ENCODE results near the gene DCLK2.

Gene DCLK2

DNA sequence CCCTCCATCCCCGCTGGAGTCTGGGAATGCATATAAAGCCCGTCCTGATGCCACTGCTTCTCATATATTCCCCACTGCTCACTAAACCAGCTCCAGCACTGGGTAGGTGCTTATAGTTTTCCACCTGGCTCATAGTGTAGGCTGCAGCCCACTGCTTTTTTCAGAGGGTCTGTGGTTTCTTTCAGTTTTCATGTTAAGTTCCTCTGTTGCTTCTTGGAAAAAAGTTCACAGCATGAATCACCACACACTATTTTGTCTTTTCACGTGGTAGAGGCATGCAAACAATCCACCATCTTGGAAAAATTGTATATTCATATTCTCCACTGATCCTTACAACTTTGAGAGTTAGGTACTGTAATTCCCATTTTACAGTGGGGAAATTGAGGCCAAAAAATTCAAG is 39.4 kb downstream of the DCLK2 start:
- DNase-seq (ENCODE audit: low read depth), result no peak

DNA sequence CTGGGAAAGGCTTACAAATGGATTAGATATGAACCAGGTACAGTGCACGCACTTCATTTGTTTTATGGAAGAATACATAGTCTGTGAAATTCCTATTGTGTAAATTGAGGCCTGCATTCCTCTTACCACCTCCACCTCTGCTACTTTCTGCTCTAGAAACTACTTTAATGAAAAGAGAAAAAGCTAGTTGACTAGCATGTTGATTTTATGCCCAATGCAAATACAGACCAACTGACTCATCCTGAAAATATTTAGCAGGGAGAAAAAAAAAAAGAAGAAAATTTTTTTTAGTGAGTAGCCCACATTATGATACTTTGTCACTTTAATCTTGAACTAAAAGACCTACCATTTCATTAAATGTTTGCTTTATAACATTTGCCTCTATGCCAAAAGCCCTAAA is 41.2 kb downstream of the DCLK2 start:
- no peak for DNase-seq (ENCODE audit: low read depth)

DNA sequence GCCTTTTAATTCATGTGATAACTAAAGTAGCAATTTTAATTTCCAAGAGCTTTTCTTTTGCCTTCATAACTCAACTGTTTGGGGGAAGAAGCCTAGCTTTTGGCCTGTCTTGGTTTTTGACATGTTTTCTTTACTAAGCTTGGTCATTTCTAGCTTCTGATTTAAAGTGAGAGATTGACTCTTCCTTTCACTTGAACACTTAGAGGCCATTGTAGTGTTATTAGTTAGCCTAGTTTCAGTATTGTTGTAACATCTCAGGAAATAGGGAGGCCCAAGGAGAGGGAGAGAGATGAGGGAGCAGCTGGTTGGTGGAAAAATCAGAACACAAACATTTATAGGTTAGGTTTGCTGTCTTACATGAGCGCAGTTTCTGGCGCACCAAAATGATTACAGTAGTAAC is 44.8 kb downstream of the DCLK2 start:
- no peak for DNase-seq (ENCODE audit: low read depth)

DNA sequence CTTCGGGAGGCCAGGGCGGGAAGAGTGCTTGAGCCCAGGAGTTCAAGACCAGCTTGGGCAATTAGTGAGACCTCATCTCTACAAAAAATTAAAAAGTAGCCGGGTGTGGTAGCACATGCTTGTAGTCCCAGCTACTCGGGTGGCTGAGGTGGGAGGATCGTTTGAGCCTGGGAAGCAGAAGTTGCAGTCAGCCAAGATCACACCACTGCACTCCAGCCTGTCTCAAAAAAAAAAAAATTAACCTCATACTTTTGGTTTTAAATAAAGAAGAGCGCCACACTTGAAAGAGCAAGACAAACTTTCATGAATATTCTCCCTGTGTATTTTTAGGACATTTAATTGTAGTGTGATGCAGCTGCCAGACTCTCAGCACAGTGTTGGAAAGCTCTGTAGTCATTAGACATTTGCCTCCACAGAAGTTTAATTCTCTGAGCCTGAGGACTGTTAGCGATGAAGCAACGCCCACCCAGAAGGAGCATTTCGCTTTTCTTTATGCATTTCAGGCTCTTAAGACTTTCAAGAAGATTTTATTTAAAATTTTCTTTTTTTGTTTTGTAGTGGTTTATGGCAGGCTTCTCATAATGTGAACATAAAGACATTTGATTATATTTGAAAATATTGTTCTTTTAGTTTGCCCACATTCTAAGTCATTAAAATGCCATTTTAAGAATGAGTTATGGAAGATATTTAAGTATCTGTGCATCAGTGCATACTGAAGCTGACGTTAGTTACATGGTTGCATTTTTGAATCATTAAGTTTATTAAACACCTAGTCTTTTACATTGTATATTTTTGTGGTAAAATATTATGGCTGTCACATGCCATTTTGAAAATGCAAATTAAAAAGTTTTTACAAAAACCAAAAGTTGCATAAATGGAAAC is 45.8 kb downstream of the DCLK2 start:
- no peak for DNase-seq (ENCODE audit: low read depth)

DNA sequence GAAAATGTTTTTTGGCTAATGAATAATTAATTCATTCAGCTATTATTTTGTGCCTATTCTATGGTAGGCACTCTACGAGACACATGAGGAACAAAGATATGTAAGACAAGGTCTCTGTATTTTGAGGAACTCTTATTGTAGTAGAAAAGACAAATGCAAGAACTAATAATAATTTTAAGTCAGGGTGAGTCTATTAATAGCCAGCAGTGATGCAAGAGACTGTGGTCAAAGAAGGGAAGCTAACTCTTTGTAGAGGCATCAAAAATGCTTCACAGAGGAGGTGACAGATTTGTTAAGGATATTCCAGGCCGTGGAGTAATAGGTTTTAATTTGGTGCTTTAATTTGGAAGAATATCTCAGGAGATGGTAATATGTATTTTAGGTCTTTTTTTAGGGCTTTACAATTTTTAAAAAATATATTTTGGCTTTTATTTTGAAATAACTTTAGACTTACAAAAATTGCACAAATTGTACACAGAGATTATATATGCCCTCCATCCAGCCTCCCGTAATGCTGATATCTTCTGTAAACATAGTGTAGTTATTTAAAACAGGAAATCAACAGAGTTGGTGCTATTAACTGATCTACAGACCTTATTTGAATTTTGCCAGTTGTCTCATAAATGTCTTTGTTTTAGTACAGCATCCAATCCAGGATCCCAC is 48.1 kb downstream of the DCLK2 start:
- DNase-seq (ENCODE audit: low read depth), result no peak

DNA sequence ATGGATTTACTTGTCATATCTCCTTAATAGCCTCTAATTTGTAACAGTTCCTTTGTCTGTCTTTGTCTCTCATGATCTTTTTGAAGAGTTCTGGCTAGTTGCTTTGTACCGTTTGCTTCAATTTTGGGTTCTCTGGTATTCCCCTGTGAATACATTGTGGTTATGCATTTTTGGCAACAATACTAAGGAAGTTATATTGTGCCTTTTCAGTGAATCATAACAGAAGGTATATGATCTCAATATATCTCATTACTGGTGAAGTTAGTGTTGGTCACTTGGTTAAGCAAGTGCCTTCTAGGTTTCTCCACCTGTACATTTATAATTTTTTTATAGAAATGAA is 48.6 kb downstream of the DCLK2 start:
- DNase-seq (ENCODE audit: low read depth), result no peak

DNA sequence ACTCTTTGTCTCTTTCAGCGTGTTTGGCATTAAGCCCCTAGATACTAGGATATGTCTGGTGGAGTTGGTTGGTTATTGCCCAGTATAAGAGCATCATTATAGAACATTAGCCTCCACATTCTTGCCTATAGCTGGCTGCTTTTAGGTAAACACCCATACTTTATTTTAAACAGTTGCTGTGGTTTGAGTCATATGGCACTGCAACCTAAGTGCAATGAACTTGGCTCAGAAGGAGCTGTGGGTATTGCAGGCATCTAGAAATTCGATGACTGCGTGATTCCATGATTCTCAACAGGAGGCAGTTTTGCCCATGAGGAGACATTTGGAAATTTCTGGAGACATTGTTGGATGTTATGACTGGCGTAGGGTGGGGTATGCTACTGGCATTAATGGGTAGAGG is 49.5 kb downstream of the DCLK2 start:
- no peak for DNase-seq (ENCODE audit: low read depth)

DNA sequence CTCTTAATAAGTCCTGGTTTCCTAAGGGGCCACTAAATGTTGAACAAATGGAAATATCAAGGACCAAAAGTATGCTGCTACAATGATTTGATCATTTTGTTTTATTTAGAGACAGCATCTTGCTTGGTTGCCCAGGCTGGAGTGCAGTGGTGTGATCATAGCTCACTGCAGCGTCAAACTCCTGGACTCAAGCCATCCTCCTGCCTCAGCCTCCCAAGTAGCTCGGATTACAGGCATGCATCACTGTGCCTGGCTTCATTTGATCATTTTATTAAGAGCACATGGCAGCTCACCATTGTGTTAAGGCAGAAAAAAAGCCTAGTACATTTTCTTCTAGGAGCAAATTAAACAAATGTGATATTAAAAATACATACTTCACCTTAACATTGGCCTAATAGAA is 52.7 kb downstream of the DCLK2 start:
- DNase-seq (ENCODE audit: low read depth), result no peak

DNA sequence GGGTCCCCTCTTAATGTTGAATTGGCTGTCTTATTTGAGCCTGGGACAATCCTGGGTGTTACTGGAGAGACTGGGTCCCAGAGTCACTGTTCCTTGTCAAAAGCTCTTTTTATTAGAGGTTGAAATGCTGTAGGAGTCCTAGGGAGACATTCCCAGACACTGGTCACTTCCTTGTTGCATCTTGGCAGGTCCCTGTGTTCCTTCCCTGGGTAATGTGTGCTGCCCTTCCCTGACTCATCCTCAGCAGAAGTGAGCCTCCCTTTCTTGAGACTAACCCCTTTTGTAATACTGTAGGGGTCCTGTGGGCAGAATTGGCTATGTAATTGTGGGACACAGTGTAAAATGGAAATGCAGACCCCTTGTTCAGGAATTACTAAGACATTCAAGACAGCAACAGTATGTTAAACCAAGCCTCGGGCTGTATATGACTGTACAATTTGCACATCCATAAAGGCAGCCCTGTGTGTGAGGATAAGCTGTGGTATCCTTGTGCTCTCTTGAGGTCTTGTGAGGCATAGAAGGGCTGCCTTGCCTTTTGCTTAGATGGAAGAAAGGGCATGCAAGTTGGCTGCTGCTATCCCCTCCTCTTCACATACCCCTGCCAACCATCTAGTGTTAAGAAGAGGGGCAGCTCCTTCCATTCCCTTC is 53.5 kb downstream of the DCLK2 start:
- no peak for DNase-seq (ENCODE audit: low read depth)

DNA sequence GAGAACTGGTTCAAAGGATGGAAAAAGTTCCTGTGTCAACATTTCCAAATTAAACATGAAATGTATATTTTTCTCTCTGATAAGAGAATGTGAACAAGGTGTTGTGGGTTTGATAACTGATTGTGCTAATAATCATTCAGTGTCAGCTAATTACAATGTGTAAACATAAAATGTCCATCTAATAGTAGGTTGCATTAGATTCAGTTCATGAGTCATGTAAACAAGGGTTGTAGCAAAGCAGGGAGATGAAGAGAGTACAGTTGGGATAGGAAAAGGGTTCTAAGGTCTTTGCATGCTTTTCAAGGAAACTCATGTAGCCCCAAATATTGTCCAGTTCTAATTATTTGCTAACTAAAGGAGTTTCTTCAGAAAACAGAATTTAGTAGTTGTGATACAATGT is 55.4 kb downstream of the DCLK2 start:
- DNase-seq (ENCODE audit: low read depth), result no peak

DNA sequence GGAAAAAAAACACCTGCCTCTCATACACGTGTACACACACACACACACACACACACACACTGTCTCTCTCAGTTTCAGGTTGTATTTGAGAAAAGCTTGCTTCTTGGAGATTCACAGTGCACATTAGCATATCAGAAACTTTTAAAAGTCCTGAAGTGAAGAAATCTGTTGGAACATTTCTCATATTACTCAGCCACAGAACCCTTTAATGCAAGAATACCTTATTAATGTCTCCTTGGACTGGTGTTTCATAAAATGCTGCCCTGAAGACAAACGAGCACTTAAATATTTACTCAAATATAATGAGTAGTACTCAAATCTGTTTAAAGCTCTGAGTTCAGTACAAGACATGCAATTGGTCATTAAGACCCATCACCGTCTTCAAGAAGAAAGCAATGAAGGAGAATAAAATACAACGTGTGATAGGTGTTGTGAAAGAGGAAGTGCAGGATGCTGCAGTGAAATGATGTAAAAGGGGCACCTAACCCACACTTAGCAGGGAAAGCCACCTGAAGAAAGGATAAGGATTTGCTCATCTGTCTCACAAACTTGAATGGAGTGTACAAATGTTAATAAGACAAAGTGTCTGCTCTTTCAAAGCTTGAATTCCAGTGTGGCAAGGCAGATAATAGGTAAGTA is 57.0 kb downstream of the DCLK2 start:
- no peak for DNase-seq (ENCODE audit: low read depth)

DNA sequence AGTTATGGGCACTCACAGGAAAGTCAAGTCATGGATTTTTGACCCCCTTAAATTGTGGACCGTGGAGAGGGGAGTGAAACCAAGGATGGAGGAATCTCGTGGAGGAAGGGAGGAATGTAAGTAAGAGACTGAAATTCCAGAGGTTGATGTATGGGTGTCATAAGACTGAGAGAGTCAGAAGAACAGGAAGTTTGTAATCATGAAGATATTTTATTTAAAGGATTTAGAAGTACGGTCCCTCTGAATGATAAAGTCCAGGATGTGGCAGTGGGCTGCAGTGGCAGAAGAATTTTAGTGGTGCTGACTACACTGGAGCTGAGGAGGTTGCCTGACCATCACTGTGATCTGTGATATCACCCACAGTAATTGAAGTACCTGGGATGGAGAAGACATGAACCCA is 57.8 kb downstream of the DCLK2 start:
- DNase-seq (ENCODE audit: low read depth), result no peak

DNA sequence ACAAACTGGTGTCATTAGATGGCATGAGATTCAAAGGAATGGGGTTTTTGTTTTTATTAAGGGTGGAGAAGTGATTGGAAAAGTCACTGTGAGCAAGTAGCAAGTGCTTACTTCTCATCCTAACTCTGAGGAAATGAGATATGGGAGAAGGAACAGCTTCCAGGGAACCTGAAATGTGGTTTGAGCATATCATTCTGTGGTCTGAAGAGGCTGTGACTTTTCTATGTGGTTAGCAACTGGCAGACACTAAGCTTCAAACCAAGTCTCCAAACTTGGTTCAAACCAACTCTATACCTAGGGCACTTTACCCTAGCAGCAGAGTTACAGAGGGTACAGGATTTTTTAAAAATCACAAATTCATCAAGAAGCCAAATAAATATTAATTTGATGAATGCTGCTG is 58.2 kb downstream of the DCLK2 start:
- no peak for DNase-seq (ENCODE audit: low read depth)

DNA sequence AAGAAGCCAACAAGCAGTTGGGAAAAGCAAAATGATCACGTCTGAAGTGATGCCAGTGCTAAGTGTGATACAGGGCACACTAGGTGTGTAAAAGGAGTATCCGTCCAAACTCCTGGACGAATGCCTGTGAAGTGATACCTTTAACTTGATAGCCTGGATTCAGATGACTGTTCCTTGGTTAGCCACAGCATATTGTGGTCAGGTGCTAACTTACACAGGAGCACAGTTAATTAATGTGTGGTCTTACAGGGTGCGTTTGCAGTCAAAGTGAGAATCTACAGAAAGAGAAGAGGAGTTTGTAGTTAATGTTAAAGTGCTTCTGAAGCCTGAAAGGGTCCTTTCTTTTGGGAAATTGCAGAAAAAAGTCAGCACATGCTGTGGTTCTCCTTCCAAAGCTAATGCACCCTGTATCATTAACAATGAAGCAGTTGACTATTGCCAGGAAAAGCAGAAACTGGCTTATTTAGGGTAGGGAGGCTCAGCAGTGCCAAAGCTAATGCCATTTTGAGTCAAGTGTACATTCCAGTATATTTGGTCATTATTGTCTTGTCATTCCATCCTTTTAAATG is 61.1 kb downstream of the DCLK2 start:
- no peak for DNase-seq (ENCODE audit: low read depth)

DNA sequence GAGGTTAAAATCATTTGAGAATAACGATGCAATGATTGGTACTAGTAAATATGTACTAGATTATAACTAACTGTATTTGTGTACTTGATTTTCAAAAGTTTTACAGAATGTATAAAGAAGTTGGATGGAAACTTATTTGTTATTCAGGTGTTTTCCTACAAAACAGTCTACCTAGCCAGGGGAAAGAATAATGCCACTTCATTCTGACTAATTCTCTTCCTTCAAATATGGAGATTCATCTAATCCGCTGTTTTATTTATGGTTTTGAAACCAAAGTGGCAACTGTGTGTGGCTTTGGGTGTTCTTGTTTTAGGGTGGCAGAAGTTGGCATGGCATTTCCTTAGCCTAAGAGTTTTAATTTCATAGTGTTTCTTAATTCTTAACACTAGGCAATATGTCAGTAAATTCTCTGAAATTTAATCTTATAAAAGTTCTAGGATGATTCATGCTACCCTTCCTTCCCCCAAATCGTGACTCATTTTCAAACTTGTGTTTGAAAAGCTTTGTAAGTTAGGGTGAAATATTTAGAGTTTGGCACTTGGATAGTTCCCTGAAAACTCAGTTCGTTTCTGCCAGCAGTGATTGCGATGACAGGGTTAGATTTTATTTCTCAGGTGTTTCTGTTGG is 62.6 kb downstream of the DCLK2 start:
- no peak for DNase-seq (ENCODE audit: low read depth)

DNA sequence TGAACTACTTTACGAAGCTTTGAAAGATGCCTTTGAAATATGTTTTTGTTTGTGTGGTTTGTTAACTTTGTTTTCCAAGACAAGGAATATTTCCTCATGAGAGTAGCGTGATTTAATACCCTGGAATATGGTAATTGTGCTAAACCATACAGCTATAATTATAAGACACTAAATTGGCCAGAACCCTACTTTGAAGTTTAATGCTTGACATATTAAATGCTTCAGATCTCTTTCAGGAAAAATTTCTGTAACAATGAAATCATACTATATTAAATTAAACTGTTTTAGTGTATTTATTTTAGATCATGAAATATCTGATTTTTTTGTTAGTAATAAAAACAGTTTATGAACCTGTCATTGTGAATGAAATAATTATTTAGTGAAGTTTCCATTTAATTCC is 63.5 kb downstream of the DCLK2 start:
- DNase-seq (ENCODE audit: low read depth), result no peak

DNA sequence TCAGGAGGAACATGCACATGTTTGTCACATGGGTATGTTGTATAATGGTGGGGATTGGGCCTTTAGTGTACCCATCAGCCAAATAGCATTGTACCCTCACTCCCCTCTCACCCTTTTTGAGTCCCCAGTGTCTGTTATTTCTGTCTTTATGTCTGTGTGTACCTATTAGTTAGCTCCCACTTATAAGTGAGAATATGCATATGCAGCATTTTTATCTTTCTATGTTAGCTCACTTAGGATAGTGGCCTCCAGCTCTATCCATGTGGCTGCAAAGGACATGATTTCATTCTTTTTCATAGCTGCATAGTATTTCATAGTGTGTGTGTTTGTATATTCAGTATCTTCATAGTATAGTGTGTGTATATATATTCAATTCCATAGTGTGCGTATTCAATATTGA is 64.6 kb downstream of the DCLK2 start:
- no peak for DNase-seq (ENCODE audit: low read depth)

DNA sequence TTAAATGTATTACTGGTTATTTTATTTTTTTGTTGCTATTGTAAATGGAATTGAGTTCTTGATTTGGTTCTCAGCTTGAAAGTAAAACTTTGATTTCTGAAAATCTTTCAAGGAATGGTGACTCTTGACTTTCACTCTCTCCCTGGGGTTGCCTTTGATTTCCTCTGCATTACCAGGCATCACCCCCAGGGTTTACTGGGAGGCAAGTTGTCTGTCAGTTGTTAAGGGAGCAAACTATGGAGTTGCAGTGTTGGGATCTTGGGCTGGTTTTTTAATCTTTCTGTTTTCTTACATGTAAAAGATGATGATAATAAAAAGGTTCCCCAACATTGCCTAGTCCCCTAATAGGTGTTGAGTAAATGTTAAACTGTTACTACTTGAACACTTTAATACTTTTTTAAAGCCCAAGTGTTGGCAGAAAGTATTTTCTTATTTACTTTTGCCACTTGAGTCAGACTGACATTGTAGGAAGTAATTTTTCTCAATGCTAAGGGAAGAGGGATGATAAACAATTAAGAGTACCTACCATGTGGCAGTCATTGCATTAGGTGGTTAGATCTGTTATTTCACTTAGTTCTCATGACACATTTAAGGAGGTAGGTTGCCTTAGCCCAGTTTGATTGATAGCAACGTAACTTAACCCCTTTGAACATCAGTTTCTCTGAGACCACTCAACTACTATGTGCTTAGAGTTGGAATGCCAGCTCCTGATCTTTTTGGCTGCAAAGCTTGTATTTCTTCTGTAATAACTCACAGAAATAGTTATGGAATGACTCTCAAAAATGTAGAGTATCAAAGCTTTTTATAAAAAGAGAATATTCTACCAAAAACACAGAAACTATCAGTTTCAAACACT is 67.1 kb downstream of the DCLK2 start:
- DNase-seq (ENCODE audit: low read depth), result no peak

DNA sequence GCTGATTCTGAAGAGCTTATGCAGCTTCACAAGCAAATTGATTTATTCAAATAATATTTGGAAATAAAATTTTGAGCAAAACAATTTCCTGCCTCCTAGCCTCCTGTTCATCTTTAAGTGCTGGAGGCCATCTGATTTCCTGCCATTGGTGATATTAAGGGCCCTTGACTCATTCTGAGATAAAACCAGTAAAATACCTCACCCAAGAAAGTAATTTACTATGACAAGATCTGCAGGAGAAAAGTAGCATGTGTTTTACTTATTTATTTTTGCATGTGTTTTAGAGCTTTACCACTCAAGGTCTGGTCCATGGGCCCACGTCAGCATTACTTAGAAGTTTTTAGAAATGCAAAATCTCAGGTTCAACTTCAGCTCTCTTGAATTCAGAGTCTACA is 67.7 kb downstream of the DCLK2 start:
- DNase-seq (ENCODE audit: low read depth), result no peak

DNA sequence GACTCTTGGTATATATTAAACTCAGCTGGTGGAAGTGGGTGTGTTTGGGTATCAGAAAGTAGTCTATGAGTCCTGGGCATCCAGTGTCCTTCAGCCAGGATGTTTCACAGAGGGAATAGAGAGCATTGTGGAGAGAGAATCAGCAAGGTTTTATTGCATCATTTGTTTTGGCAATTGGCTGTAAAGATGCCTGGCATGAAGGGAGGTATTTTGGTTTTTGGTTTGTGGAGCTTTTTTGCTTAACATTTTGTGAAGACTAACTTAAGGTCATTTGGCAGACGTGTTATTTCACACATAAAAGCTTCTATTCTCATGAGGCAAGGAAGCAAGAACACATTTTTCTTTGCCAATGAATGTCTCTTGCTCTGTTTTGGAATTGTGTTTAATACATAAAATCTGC is 71.1 kb downstream of the DCLK2 start:
- DNase-seq (ENCODE audit: low read depth), result no peak

DNA sequence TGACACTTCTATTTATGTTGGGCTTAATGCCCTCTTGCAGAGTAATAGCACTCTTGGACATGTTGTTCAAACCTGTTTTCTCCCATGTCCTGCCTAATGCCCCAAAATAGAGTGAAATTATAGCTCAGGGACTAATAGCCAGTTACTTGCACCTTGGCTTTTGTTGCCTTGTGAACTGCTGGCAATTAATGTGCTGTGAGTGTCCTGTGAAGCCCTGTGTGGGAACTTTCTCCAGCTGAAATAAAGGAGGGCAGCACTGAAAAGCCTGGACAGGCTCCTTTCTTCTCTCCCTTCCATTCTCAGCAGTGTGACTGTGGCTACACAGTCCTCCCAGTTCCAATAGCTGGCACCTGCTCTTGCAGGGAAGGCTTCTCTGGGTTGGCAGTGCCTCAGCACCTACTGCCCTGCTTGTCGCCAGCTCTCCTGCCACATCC is 72.4 kb downstream of the DCLK2 start:
- no peak for DNase-seq (ENCODE audit: low read depth)
